DMS153 treated with DMSO at 0.1 percent for 48 hours (cell line): ENCODE results near the gene HAPLN2.
"Not testable (repeated sequence)": the region's sequence is repeated elsewhere in the genome, so short reads cannot be mapped to it uniquely, and the experiment has no call there.

ENCODE experiments used
- DNase-seq: peaks from one replicate; lab custom pipeline; 2025; ENCODE audit not compliant: unreplicated experiment; lab: John Stamatoyannopoulos, UW

The HAPLN2 gene

GRCh38 chr1:156618853-156619581 lies at the start of gene HAPLN2:
HAPLN2 (plus strand) TSS chr1:156619415; CDS start chr1:156623491, 4,076 bp downstream.
- DNase-seq = no peak

GRCh38 chr1:156571261-156571852 lies 47.9 kb upstream of the HAPLN2 start:
- DNase-seq = no peak

GRCh38 chr1:156571919-156572662 lies 47.1 kb upstream of the HAPLN2 start, which contains the start of gene IQGAP3:
IQGAP3 (minus strand) TSS chr1:156572565; CDS start chr1:156572529, 36 bp downstream.
- DNase-seq = peak; percentile 86

- no peak for DNase-seq
Observed at GRCh38 chr1:156572663-156573018, 46.6 kb upstream of the HAPLN2 start.

- no peak for DNase-seq
Observed at GRCh38 chr1:156574039-156574633, 45.1 kb upstream of the HAPLN2 start.

GRCh38 chr1:156577550-156577949 lies 41.7 kb upstream of the HAPLN2 start:
- DNase-seq = no peak

- no peak for DNase-seq
Observed at GRCh38 chr1:156578055-156578454, 41.2 kb upstream of the HAPLN2 start.

- DNase-seq = no peak
Observed at GRCh38 chr1:156579472-156579871, 39.7 kb upstream of the HAPLN2 start, which contains the start of gene TTC24. TTC24 (plus strand) TSS chr1:156579723; CDS start chr1:156581365, 1,642 bp downstream.

GRCh38 chr1:156581661-156582387 lies 37.4 kb upstream of the HAPLN2 start:
- DNase-seq = no peak

GRCh38 chr1:156582388-156583017 lies 36.7 kb upstream of the HAPLN2 start:
- DNase-seq = no peak

GRCh38 chr1:156583821-156584622 lies 35.2 kb upstream of the HAPLN2 start:
- peak; percentile 58 for DNase-seq

GRCh38 chr1:156584813-156585212 lies 34.4 kb upstream of the HAPLN2 start:
- peak; percentile 18 for DNase-seq

GRCh38 chr1:156586323-156586722 lies 32.9 kb upstream of the HAPLN2 start:
- no peak for DNase-seq

- no peak for DNase-seq
Observed at GRCh38 chr1:156586892-156587477, 32.2 kb upstream of the HAPLN2 start.

- not testable (repeated sequence) for DNase-seq
Observed at GRCh38 chr1:156587927-156588326, 31.3 kb upstream of the HAPLN2 start.

- no peak for DNase-seq
Observed at GRCh38 chr1:156589546-156589945, 29.7 kb upstream of the HAPLN2 start.

GRCh38 chr1:156590326-156591180 lies 28.7 kb upstream of the HAPLN2 start:
- DNase-seq = no peak

- DNase-seq = no peak
Observed at GRCh38 chr1:156591181-156591431, 28.1 kb upstream of the HAPLN2 start.
